ENCODE results near the gene ABTB1.

ABTB1 gene

DNA sequence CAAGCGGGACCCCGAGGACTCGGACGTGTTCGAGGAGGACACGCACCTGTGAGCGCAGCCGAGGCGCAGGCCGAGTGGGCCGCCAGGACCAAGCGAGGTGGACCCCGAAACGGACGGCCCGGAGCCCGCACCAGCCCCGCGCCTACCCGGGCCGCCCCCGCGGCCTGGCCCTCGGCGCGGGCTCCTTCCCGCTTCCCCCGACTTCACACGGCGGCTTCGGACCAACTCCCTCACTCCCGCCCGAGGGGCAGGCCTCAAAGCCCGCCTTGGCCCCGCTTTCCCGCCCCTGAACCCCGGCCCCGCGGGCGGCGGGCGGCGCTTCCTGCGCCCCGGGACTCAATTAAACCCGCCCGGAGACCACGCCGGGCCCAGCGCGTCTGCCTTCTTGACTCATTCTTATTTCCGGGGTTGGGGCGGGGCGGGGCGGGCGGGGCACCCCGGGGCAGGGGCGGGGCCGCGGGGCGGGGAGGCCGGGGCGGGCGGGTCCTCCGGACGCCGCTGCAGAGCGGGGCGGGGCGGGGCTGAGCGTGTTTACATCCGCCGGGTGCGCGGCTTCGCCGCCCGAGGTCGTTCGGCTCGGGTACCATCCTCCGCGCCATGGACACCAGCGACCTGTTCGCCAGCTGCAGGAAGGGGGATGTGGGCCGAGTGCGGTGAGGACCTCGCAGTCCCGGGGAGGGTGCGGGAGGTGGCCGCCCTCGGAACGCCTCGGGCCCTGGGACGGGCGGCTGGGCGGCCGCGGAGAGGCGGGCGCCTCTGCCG, at the start of gene ABTB1:
Gene ABTB1, plus strand, starts transcription at position 524 of the 762 bp plus-strand sequence. Its CDS starts 74 bp downstream, at position 598.
- DNase-seq, result peak; percentile 89

DNA sequence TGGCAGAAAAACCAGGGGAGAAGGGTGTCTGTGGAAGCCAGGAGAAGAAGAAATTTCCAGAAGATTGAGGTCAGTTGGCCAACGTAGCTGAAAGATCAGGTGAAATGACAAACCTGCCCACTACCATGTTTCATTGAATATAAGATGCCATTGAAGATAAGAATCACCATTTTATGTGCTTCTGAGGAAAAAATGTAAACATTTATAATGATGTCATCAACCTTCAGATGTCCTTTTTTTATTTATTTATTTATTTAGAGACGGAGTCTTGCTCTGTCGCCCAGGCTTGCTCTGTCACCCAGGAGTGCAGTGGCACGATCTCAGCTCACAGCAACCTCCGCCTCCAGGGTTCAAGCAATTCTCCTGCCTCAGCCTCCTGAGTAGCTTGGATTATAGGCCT, 48.7 kb upstream of the ABTB1 start:
- DNase-seq, result no peak

DNA sequence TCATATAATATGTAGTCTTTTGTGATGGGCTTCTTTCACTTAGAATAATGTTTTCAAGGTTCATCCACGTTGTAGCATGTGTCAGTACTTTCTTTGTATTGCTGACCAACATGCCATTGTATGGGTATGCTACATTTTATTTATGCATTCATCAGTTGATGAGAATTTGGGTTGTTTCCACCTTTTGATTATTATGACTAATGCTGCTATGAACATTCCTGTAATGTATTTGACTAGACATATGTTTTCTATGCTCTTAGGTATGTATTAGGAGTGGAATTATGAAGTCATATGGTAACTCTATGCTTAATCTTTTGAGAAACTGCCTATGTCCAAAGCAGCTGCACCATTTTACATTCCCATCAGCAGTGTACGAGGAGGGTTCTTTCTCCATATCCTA, 46.9 kb upstream of the ABTB1 start:
- DNase-seq, result no peak

GRCh38 chr3:127628426-127628787, 44.3 kb upstream of the ABTB1 start:
- DNase-seq, result no peak

DNA sequence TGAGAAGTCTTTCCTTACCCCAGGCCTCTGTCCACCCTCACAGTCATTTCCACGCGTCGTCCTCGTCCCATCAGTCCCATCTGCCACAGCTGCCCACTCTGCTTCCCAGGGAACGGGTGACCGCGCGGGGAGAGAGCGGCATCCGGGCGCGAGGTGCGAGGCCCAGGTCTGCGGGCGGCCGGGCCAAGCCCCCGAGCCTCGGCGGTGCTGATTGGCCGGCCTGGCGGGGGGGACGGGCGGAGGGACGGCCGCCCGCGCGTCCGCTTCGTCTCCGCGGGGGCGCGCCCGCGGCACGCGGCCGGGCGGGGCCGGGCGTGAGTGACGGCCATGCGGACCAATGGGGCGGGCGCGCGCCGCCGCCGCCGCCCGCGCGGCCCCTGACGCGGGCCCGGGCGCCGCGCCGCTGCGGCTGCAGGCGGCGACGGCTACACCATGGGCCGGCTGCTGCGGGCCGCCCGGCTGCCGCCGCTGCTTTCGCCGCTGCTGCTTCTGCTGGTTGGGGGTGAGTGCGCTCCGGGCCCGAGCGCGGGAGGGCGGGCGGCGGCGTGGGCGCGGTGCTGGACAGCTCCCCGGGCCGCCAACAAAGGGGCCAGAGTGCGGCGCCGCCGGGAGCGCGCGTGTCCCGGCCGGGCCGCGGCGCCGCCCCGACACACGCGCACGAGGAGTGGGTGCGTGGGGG, 43.8 kb upstream of the ABTB1 start, which contains the start of gene PODXL2:
Gene PODXL2, plus strand, starts transcription at position 398 of the 679 bp plus-strand sequence. Its CDS starts 35 bp downstream, at position 433.
- DNase-seq, result peak; percentile 32

DNA sequence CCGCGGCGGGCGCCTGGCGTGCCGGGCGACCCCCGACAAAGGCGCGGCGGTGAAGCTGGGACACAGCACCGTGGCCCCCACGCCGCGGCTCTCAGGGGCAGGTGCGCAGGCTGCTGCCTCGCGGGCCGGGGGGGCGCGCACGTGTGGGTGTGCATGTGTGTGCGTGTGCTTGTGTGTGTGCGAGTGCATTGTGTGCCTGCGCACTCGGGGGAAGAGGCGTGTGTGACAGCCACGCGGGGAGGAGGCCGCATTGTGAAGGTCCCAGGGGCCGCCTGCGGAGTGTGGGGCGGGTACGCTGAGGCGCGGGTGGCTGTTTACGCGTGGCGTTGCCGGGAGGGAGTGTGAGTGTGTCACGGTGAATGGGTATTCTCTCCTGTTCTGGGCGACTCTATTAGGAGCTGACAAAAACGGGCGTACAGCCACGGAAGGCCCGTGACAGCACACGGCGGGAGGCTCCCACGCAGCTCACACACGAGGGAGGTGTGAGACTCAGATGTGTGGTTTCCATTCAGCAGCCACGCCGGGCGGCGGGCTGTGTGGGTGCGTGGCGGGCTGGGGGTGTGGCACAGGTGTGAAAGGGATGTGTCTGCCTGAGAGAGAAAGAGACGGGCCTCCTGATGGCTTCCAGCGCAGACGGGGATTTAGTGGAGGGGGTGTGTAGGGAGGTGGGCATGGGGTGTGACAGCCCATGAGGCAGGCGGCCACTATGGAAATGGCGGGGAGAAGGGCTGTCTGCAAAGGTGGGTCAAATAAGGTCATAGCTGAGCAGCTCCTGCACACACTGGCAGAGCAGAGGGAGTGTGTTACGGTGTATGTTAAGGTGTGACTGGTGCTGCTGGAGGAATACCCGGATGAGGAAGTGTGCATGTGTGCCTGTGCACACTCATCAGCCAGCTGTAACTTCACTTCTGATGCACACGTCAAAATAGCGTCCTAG, 43.0 kb upstream of the ABTB1 start:
- peak; percentile 51 for DNase-seq

DNA sequence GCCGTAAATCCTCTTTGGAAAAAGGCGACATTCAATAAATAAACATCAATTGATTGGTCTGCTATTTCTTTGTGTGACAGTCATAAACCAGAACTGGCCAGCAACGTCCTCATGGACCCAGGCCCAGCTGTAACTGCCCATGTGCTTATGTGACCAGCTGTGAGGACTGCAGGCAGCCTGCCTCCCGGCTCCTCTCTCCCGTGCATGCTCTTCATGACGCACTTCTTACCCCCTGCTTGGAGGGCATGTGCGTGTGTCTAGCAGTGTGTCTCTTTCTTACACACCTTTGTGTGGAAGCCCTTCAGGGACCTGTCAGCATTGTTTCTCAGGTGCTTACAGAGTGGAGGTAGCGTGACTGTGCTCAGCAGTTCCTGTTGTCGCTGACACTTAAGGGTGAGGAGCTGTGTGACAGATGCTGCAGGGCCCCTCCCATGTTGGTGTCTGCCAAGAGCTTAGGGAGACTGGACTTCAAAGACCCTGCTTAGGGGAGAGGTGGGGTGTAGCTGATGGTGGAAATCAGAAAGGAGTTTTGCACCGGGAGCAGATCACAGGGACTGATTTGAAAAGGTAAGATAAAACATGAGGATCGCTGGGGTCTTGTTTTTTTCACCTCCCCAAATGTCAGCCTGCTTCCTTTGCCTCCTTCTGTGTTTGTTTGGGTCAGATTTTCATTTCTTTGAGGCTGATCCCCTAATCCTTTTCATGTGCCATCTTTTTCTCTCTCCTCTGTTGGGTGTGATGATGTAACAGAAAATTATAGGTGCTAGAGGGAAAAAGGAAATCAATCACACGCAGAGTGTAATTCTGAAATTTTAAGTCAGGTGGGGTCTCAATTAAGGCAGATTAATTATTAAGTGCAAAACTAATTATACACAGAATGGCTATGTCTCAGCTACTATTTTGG, 41.7 kb upstream of the ABTB1 start:
- no peak for DNase-seq

DNA sequence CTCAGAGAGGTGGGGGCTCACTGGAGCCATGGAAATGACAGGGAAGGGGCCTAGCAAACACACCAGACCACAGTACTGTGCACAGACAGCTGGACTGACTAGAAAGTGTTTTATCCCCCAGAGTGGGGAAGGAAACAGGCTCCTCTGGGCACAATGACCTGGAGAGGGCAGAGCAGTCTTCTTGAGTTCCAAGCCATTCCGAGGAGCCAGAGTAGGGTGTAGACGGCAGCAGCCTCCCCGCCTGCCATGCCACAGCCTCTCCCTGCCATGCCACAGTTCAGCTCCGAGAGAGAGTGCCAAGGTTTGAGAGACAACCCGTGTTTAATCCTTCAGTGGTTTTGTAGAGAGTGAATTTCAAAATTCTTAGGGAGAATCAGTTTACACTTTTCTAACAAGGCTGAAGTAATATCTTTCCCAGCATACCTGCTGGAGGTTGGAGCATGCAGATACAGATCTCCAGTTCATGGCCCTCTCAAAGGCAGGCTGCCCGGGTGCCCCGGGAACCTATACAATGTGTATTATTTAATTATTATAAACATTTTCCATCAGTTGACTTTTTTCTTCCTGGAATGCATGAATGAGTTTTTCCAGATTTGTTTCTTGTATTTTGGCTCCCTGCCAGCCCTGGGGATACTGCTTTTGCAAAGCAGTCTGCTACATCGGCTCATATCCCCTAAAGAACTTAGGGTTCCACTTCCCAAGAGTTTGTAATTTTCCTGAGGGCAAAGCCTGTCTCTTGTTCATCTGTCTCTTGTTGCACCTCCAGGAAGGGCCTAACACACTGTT, 40.5 kb upstream of the ABTB1 start:
- DNase-seq, result no peak

GRCh38 chr3:127634653-127635052, 38.1 kb upstream of the ABTB1 start:
- DNase-seq, result no peak

- peak; percentile 30 for DNase-seq
These were observed 35.2 kb upstream of the ABTB1 start for GRCh38 chr3:127637546-127637945.

GRCh38 chr3:127637971-127638370, 34.8 kb upstream of the ABTB1 start:
- DNase-seq, result no peak

DNA sequence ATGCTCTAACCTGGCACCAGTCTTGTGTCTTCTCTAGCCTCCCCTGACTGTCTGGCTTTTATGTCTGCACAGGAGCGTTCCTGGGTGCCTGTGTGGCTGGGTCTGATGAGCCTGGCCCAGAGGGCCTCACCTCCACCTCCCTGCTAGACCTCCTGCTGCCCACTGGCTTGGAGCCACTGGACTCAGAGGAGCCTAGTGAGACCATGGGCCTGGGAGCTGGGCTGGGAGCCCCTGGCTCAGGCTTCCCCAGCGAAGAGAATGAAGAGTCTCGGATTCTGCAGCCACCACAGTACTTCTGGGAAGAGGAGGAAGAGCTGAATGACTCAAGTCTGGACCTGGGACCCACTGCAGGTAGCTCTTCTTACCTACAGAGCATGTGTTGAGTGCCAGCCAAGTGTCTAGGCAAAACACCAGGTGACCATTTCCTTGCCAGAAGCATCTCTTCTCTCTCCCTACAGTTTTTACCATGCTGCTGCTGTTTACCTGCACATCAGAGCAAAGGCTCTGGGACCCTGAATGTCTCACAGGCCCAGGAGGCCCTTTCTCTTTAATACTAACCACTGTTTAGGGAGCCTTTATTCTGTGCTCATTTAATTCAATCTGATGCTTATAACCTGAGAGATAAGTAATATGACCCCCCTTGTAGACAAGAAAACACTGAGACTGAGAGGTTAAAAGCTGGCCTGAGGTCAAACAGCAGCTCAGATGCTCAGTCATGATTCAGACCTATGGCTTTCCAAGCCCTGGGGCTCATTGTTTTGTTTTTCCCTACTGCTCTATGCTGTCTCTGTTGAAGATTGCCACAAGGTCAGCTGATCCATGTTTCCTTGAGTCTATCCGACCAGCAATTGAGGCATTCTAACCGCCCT, 33.3 kb upstream of the ABTB1 start:
- no peak for DNase-seq

DNA sequence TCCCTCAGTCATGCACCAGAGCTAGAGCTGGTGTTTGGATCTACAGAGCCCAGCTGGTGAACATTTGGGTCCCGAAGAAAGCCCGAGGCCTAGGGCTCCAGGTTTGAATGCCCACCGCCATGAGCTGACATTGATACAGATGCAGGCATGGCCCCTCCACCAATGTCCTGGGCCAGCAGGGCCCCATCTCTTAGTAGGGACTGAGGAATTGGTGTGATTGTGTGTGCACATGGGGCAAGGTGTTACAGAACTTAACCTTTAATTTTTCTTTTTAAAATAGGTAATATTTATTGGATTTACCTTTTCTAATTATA, 32.8 kb upstream of the ABTB1 start:
- DNase-seq, result no peak

DNA sequence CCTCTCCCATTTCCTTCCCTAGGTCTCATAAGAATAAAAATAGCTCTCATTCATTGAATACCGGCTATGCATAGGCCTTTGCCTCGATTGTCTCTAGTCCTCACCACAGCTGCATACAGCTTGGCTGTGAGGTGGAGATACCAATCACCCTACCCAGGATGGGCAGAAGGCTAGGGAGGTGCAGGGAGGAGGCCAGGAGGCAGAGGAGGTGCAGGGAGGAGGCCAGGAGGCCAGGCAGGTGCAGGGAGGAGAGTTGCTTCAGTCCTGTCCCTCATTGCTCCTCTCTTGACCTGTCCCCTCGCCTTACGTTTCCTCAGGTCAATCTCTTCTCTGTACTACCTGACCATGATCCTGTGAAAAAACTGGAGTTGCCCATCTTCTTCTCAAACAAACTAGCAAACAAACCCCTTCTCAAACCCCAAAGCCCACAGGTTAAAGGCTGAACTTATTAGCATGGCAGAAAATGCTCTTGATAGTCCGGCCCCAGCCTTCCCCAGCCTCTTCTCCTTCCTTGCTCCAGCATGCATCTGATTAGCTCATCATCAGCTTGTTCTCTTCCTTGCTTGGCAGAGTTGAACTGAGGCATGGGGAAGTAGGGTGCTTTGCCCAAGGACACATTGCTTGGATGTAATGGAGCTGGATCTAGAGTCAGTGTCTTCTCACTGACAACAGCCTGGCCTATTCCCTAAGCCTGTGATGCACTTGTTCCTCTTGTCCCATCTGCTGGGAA, 27.9 kb upstream of the ABTB1 start:
- no peak for DNase-seq

- no peak for DNase-seq
These were observed 27.3 kb upstream of the ABTB1 start for GRCh38 chr3:127645371-127646015.

DNA sequence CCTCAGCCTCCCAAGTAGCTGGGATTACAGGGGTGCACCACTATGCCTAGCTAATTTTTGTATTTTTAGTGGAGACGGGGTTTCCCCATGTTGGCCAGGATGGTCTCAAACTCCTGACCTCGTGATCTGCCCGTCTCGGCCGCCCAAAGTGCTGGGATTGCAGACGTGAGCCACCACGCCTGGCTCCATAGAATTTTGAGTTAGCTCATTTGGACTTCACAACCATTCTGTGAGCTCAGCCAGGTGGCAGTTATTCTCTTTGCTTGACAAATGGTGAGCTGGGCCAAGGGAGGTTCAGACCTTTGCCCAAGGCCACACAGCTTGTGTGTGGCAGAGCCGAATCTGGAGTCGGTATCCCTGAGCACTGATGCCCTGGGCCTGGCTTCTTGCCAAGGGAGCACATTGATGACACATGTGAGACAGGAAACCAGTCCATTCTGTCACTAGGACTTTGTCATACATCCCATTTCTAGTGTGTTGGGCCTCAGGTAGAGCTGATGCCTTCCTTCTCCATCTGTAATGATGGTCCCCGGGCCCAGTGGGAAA, 26.2 kb upstream of the ABTB1 start:
- DNase-seq, result no peak

GRCh38 chr3:127647166-127647844, 25.4 kb upstream of the ABTB1 start:
- no peak for DNase-seq

DNA sequence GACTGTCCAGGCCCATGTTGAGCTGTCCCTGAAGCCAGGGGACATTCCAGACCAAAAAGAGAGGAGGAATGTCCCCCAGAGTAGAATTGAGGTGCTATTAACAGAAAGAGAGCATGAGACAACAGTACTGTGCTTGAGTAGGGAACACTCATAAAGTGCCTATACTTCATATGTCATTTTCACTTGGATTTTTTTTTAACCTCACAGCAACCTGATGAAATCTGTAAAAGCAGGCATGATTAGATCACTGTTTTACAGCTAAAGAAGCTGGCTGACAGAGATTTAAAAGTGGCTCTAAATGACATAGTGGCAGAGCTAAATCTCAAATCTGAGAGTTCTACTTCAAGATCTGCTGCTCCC, 24.9 kb upstream of the ABTB1 start:
- no peak for DNase-seq

Measured in CD4-positive, alpha-beta T cell treated with Interleukin-17A for 1 hour (primary cell).